Stomach (tissue), 9 donors: Measurements from ENCODE around the gene CR1L. TPM values are rescaled to one million over a fixed set of nuclear protein-coding genes. Genes with fewer than 3 reads are reported as not detected.

Experiments
- DNase-seq, 2 donors: peaks; one replicate each; pipeline versions ENCODE4 v3.0.0 to v3.0.0-alpha.2; 2013 to 2019
- H3K27ac ChIP-seq, 5 donors: fragments of 200-600 bp in 4 of 5; sonication (generic) in 4 of 5; one replicate each; pipeline ENCODE4 v1.5.1; 2013 to 2019; ENCODE audit warnings: mild to moderate bottlenecking in 1 of 5, moderate library complexity in 1 of 5
- H3K27me3 ChIP-seq, 3 donors: fragments of 200-600 bp; sonication (generic); one replicate each; pipeline ENCODE4 v1.5.1; 2017 to 2019; ENCODE audit warnings: mixed run types in 1 of 3
- H3K36me3 ChIP-seq, 4 donors: fragments of 200-600 bp; sonication (generic); 1 replicate in 3 of 4; 2 replicates in 1 of 4; pipeline ENCODE4 v1.5.1; 2016 to 2019
- H3K4me1 ChIP-seq, 4 donors: fragments of 200-600 bp; sonication (generic); one replicate each; pipeline ENCODE4 v1.5.1; 2016 to 2019
- H3K4me3 ChIP-seq, 4 donors: fragments of 200-600 bp; sonication (generic) in 3 of 4; one replicate each; pipeline ENCODE4 v1.5.1; 2016 to 2019; ENCODE audit warnings: mild to moderate bottlenecking in 1 of 4
- H3K9me3 ChIP-seq, 4 donors: fragments of 200-600 bp; sonication (generic); one replicate each; pipeline ENCODE4 v1.5.1; 2016 to 2019
- EP300 ChIP-seq: sonication (generic); formaldehyde crosslinking; IDR thresholded peaks from one replicate; pipeline ENCODE4 v1.6.1; 2017; ENCODE audit warnings: antibody characterized with exemption
- POLR2A ChIP-seq, 4 donors: fragments of 450-650 bp; IDR thresholded peaks; one replicate each; pipeline ENCODE4 v1.6.1; 2016; ENCODE audit warnings: antibody characterized with exemption in 4 of 4, control low read depth in 2 of 4, mild to moderate bottlenecking in 1 of 4, moderate library complexity in 1 of 4
- POLR2AphosphoS5 ChIP-seq, 3 donors: sonication (generic); formaldehyde crosslinking; IDR thresholded peaks; one replicate each; pipeline ENCODE4 v1.6.1; 2016; ENCODE audit warnings: antibody characterized with exemption in 3 of 3
- WGBS, 5 donors: extraction: QIAGEN DNeasy Blood & Tissue Kit in 3 of 5; methylation state at CpG; one replicate each; pipeline versions ENCODE4 v1.1.5 to v1.1.7; 2013 to 2018; 5-methylcytosine and 5-hydroxymethylcytosine counted together
- intact Hi-C: fragments of 100-400 bp; cut with DNase I; formaldehyde crosslinking; loops from one replicate; pipeline ENCODE4 v1.15.1; 2023; ENCODE audit warnings: low total_unique reads
- polyA plus RNA-seq, 3 donors: library from polyadenylated mRNA; stranded (reverse); fragments of 200-250 nt; gene quantifications; one replicate each; pipeline ENCODE4 v1.2.3, GENCODE V29; 2013
- total RNA-seq, 5 donors: library from RNA; depleted of rRNA; stranded (reverse); fragments of >200 nt; gene quantifications; one replicate each; pipeline versions ENCODE4 v1.1.0 to v1.2.3, GENCODE V29; 2014 to 2016
- TF ChIP-seq, protein P1 (sequence below), 7 experiments: fragments of 450-650 bp in 4 of 7; fragments of 200-600 bp in 3 of 7; sonication (generic) in 3 of 7; IDR thresholded peaks; one replicate each; pipeline ENCODE4 v1.5.1; 2016 to 2019; ENCODE audit warnings: antibody characterized with exemption in 7 of 7, control low read depth in 2 of 7, mild to moderate bottlenecking in 1 of 7
- donor health status: healthy with polysubstance abuse.
- donor health status: Bipolar disorder and iron deficiency.
- donor health status: healthy.

The CR1L gene
- total and polyA plus RNA-seq, 8 donors: 1.7 TPM; not detected in 7

DNA sequence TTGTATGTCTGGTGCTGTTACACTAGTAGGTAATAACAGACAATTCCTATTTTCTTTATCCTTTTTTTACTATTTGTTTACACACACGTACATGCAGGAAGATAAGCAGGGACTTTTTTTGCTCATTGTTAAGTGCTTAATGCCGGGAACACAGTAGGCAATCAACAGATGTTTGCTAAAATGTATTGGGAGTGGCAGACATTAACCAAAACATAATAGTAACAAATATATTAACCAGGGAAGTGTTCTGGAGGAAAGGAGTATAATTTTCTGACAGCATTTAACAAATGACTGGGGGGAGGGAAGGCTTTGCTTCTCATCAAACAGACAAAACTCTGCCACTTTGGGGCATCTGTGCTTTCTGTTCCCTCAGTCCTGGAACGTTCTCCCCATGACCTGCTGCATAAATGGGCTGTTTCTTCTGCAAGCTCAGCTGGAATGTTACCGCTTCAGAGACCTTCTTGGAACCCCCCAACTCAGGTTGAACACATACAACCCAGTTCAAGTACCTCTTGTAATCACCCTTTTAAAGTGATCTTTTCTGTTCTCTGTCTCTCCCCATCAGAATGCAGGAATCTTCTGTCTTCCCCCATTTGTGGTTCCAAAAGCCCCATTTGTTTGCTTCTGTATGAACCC, 2.1 kb downstream of the CR1L start:
- intact Hi-C loops: no loop called here
- no peak overlapping the region for H3K4me3 ChIP-seq
- H3K4me1 ChIP-seq: peaks cover 4 to 21% (median 16%) of the 10 kb centered on the region in 4 donors
- WGBS, 5 donors: 46 to 55% (median 51%) methylated on average over 4 of the region's 4 CpGs
- H3K27ac ChIP-seq: no peak overlapping the region
- DNase-seq: no peak
- no peaks in the 10 kb centered on the region for H3K36me3 ChIP-seq
- peaks cover 0 to 10% (median 2%) of the 10 kb centered on the region in 3 donors for H3K27me3 ChIP-seq
- H3K9me3 ChIP-seq: no peaks in the 10 kb centered on the region
- TF ChIP-seq, protein P1, sequence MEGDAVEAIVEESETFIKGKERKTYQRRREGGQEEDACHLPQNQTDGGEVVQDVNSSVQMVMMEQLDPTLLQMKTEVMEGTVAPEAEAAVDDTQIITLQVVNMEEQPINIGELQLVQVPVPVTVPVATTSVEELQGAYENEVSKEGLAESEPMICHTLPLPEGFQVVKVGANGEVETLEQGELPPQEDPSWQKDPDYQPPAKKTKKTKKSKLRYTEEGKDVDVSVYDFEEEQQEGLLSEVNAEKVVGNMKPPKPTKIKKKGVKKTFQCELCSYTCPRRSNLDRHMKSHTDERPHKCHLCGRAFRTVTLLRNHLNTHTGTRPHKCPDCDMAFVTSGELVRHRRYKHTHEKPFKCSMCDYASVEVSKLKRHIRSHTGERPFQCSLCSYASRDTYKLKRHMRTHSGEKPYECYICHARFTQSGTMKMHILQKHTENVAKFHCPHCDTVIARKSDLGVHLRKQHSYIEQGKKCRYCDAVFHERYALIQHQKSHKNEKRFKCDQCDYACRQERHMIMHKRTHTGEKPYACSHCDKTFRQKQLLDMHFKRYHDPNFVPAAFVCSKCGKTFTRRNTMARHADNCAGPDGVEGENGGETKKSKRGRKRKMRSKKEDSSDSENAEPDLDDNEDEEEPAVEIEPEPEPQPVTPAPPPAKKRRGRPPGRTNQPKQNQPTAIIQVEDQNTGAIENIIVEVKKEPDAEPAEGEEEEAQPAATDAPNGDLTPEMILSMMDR (IDR thresholded peaks at IDR 0.05): no peak
- TF ChIP-seq POLR2A (IDR thresholded peaks at IDR 0.05) (no peak), POLR2AphosphoS5 (IDR thresholded peaks at IDR 0.05) (no peak), EP300 (no peak)

DNA sequence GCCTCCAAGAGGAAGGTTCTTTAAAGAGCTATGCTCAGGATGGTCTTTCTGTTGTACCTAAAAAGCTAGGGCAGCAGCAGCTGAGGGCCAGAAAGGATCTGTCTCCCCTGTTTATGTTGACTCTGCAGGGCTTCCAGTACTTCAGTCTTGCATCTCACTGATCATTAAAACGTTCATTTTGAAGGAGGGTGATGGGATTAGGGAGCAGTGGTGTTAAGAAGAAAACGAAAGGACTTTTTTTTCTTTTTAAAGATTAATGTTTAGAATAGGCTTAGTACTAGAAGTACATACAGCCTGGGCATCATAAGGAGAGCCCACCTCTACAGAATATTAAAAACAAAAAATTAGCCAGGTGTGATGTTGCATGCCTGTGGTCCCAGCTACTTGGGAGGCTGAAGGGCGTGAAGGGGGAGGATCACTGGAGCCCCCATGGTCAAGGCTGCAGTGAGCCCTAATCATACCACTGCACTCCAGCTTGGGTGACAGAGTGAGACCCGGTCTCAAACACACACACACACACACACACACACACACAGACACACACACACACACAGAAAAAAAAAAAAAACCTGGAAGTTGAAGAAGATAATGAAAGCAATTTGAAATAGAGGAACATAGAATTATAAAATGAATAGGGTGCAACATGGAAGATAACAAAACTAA, 2.9 kb downstream of the CR1L start:
- Histone ChIP-seq H3K9me3 (no peaks in the 10 kb centered on the region), H3K27me3 (peaks cover 0 to 10% (median 0%) of the 10 kb centered on the region in 3 donors), H3K36me3 (no peaks in the 10 kb centered on the region), H3K27ac (no peak overlapping the region), H3K4me3 (no peak overlapping the region), H3K4me1 (peaks cover 4 to 21% (median 16%) of the 10 kb centered on the region in 4 donors)
- TF ChIP-seq, protein P1 (IDR thresholded peaks at IDR 0.05): no peak
- TF ChIP-seq EP300 (no peak), POLR2AphosphoS5 (IDR thresholded peaks at IDR 0.05) (no peak), POLR2A (IDR thresholded peaks at IDR 0.05) (no peak)
- intact Hi-C loops: no loop called here
- 29 to 53% (median 48%) methylated on average over 4 of the region's 4 CpGs for WGBS, 5 donors
- DNase-seq: no peak

DNA sequence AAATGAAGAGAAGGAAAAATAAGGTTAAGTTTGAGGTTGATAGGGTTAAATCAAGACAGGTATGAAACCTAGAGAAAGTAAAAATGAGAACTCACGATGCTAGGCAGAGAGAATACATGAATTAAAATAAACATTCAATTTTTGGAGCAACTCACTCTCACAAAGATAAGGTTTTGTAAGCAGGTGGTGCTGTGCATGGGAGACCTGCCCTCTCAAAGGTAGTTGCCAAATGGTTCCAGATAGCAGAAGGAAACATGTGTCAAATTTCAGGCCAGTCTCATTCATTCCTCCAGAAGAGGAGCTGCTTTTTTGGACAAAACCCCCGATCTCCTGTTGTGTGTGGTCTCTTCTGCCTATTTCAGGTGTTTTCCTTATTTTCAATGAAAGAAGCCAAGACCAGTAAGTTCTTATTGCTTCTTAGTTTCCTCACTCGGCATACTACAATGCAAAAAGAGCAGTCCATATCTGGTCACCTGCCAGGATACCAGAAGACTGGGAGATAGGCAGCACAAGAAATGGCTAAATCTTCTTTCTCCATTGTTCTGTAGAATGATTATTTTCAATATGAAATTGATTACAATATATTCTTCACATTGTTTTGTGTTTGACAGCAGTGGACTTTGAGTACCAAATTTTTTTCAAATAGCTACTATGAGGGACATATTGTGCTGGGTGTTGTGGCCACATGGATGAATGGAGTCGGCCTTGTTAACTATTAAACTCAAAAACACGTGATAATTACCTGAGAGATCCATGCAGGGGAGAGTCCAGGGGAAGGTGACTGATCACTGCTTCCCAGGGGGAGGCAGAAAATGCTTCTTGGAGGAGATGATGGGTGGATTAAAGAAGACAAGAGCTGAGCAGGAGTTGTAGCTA, 3.6 kb downstream of the CR1L start:
- H3K4me1 ChIP-seq: peaks cover 4 to 21% (median 16%) of the 10 kb centered on the region in 4 donors
- no peaks in the 10 kb centered on the region for H3K9me3 ChIP-seq
- WGBS, 5 donors: 26 to 52% (median 38%) methylated on average over 5 of the region's 5 CpGs
- H3K36me3 ChIP-seq: no peaks in the 10 kb centered on the region
- no peak overlapping the region for H3K27ac ChIP-seq
- intact Hi-C loops: no loop called here
- TF ChIP-seq EP300 (no peak), POLR2AphosphoS5 (IDR thresholded peaks at IDR 0.05) (no peak), POLR2A (IDR thresholded peaks at IDR 0.05) (no peak)
- TF ChIP-seq, protein P1 (IDR thresholded peaks at IDR 0.05): no peak
- H3K27me3 ChIP-seq: peaks cover 0 to 10% (median 0%) of the 10 kb centered on the region in 3 donors
- H3K4me3 ChIP-seq: no peak overlapping the region
- DNase-seq: no peak

DNA sequence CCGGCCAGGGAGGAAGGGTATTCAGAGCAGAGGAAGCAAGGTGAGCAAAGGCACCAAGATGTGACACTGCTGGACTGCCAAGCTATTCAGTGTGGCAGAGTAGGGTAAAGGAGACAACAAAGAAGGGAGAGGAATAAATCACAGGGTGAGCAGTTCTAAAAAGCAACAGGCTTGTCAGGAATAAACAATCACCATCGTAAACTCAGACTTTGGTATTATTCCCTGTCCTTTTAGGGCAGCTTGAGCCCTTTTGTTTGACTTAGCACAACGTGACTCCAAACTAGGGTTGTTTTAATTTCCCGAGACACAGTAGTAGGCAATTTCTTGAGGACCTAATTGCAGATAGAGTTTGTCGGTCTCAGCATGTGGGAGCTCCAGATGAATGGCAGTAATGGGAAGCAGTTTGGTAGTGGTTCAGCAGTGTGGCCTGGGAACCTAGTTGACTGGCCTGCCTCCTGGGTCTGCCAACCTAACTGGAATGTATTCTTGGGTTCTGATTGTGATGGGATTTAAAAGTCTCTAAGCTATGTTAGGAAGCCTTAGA, 4.3 kb downstream of the CR1L start:
- Histone ChIP-seq H3K27ac (no peak overlapping the region), H3K36me3 (no peaks in the 10 kb centered on the region), H3K9me3 (no peaks in the 10 kb centered on the region), H3K4me3 (no peak overlapping the region), H3K4me1 (peaks cover 4 to 18% (median 14%) of the 10 kb centered on the region in 4 donors), H3K27me3 (peaks cover 0 to 10% (median 0%) of the 10 kb centered on the region in 3 donors)
- intact Hi-C loops: no loop called here
- TF ChIP-seq, protein P1 (IDR thresholded peaks at IDR 0.05): no peak
- TF ChIP-seq POLR2AphosphoS5 (IDR thresholded peaks at IDR 0.05) (no peak), POLR2A (IDR thresholded peaks at IDR 0.05) (no peak), EP300 (no peak)
- DNase-seq: no peak
- 64 to 72% (median 66%) methylated on average over 5 of the region's 5 CpGs for WGBS, 5 donors
